Measurements from ENCODE around the gene CBX2. TPM values are rescaled to one million over a fixed set of nuclear protein-coding genes. Genes with fewer than 3 reads are reported as not detected.

CBX2 gene
- total RNA-seq, 1 donor from 2014 or later, result 2.6 TPM

- DNase-seq, result no peak
- intact Hi-C loops (cut with micrococcal nuclease), result no loop called here
- H3K36me3 ChIP-seq, result no peaks in the 10 kb centered on the region
- H3K9me3 ChIP-seq (replicated peaks), result no peaks in the 10 kb centered on the region
- no peak overlapping the region for H3K4me3 ChIP-seq
- TF ChIP-seq CTCF (IDR thresholded peaks at IDR 0.05; ENCODE audit: borderline replicate concordance), result no peak
- H3K4me1 ChIP-seq, result peaks cover 8% of the 10 kb centered on the region
- peaks cover 58% of the 10 kb centered on the region for H3K27me3 ChIP-seq (ENCODE audit: low read depth)
- no peak overlapping the region for H3K27ac ChIP-seq (replicated peaks)
Measured at GRCh38 chr17:79737046-79737921, 40.7 kb upstream of the CBX2 start.

- no peak for DNase-seq
- peaks cover 66% of the 10 kb centered on the region for H3K27me3 ChIP-seq (ENCODE audit: low read depth)
- H3K9me3 ChIP-seq (replicated peaks), result no peaks in the 10 kb centered on the region
- no peaks in the 10 kb centered on the region for H3K36me3 ChIP-seq
- no peak for TF ChIP-seq CTCF (IDR thresholded peaks at IDR 0.05; ENCODE audit: borderline replicate concordance)
- H3K4me1 ChIP-seq, result peaks cover 9% of the 10 kb centered on the region
- H3K27ac ChIP-seq (replicated peaks), result no peak overlapping the region
- intact Hi-C loops (cut with micrococcal nuclease), result no loop called here
- no peak overlapping the region for H3K4me3 ChIP-seq
Measured at GRCh38 chr17:79737922-79738578, 39.9 kb upstream of the CBX2 start.

GRCh38 chr17:79738643-79739042 lies 39.3 kb upstream of the CBX2 start:
- Histone ChIP-seq H3K4me1 (peaks cover 9% of the 10 kb centered on the region), H3K4me3 (no peak overlapping the region), H3K27ac (replicated peaks) (no peak overlapping the region), H3K36me3 (no peaks in the 10 kb centered on the region), H3K9me3 (replicated peaks) (no peaks in the 10 kb centered on the region), H3K27me3 (ENCODE audit: low read depth) (peaks cover 68% of the 10 kb centered on the region)
- TF ChIP-seq CTCF (IDR thresholded peaks at IDR 0.05; ENCODE audit: borderline replicate concordance), result no peak
- intact Hi-C loops (cut with micrococcal nuclease), result no loop called here
- no peak for DNase-seq

- H3K27me3 ChIP-seq (ENCODE audit: low read depth), result peaks cover 68% of the 10 kb centered on the region
Measured at GRCh38 chr17:79739148-79740062, 38.5 kb upstream of the CBX2 start.

More at GRCh38 chr17:79739148-79740062, 38.5 kb upstream of the CBX2 start:
- no peak for DNase-seq
- no peak overlapping the region for H3K4me3 ChIP-seq
- H3K4me1 ChIP-seq, result peaks cover 9% of the 10 kb centered on the region
- no peak overlapping the region for H3K27ac ChIP-seq (replicated peaks)
- H3K36me3 ChIP-seq, result no peaks in the 10 kb centered on the region
- no peak for TF ChIP-seq CTCF (IDR thresholded peaks at IDR 0.05; ENCODE audit: borderline replicate concordance)
- no peaks in the 10 kb centered on the region for H3K9me3 ChIP-seq (replicated peaks)
- intact Hi-C loops (cut with micrococcal nuclease), result no loop called here

Measured in left ventricle myocardium inferior (tissue), 1 donor.